Liver (tissue), 3 donors: ENCODE data around the gene BNIP1.

Experiments
- CTCF ChIP-seq: fragments of 150-350 bp; IDR thresholded peaks from 2 replicates; pipeline ENCODE4 v1.5.1; 2017; ENCODE audit warnings: improper control_type of control experiment, low read depth, low read length; ENCODE audit not compliant: missing input control
- MAX ChIP-seq: IDR thresholded peaks from 2 replicates; pipeline ENCODE4 v1.6.1; 2016; ENCODE audit warnings: antibody characterized with exemption
- NR2F2 ChIP-seq: IDR thresholded peaks from 2 replicates; pipeline ENCODE4 v1.6.1; 2016; ENCODE audit warnings: antibody characterized with exemption
- SP1 ChIP-seq: IDR thresholded peaks from 2 replicates; pipeline ENCODE4 v1.6.1; 2018; ENCODE audit warnings: antibody characterized with exemption, mild to moderate bottlenecking
- TAF1 ChIP-seq: conservative IDR thresholded peaks from 2 replicates; pipeline ENCODE4 v1.6.1; 2016; ENCODE audit warnings: antibody characterized with exemption, mild to moderate bottlenecking
- YY1 ChIP-seq: IDR thresholded peaks from 2 replicates; pipeline ENCODE4 v1.6.1; 2016; ENCODE audit warnings: antibody characterized with exemption, mild to moderate bottlenecking
- donor health status: healthy.
- donor health status: healthy.

GRCh38 chr5:173108914-173109313 is 35.4 kb upstream of the BNIP1 start:
- no peak for TF ChIP-seq CTCF
- TF ChIP-seq TAF1, result no peak
- no peak for TF ChIP-seq YY1
- no peak for TF ChIP-seq NR2F2
- no peak for TF ChIP-seq MAX
- no peak for TF ChIP-seq SP1
